ENCODE results near the gene ALPP.

DNA sequence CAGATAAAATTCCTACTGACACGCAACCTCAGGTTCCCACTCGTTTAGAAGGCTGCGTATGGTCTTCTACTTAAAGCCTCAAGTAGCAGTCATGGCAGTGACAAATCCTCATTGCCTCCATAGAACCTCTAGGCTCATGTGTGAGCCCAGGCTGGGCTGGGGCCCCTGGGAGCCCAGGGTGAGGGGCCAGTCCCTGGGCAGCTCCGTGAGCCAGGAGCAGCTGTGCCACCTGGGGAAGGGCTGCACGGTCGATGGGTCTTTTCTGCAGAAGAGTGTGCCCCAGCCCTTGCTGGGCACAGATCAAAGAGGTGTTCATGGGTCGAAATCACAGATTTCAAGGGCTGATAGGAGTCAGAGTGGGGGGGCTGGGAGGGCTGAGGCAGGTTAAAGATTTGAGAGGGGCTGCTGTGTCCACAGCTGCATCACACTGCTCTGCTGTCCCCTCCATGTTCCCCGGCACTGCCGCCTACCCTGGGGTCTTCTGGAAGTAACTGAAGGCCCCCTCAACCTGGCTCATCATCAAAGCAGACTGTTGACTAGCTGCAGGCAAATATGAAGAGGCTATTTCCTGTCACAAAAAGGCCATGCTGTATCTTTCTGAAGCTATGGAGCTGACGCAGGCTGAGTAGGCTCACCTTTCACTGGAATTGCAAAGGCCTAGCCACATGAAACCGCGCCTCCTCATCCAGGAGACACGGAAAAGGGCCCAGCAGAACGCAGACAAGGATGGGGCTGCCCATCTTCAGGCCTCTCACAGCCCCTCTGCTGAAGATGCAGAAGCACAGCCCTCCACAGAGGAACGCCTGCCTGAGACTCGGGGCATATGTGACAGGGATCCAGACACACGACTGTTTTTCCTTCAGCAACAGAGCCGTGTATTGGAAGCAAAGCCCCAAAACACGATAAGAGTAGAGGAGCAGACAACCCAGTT, 35.7 kb upstream of the ALPP start:
- TF ChIP-seq, protein P1, sequence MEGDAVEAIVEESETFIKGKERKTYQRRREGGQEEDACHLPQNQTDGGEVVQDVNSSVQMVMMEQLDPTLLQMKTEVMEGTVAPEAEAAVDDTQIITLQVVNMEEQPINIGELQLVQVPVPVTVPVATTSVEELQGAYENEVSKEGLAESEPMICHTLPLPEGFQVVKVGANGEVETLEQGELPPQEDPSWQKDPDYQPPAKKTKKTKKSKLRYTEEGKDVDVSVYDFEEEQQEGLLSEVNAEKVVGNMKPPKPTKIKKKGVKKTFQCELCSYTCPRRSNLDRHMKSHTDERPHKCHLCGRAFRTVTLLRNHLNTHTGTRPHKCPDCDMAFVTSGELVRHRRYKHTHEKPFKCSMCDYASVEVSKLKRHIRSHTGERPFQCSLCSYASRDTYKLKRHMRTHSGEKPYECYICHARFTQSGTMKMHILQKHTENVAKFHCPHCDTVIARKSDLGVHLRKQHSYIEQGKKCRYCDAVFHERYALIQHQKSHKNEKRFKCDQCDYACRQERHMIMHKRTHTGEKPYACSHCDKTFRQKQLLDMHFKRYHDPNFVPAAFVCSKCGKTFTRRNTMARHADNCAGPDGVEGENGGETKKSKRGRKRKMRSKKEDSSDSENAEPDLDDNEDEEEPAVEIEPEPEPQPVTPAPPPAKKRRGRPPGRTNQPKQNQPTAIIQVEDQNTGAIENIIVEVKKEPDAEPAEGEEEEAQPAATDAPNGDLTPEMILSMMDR (conservative IDR thresholded peaks at IDR 0.05; ENCODE audit: low read depth, low read length) = no peak
- TF ChIP-seq EZH2 (IDR thresholded peaks at IDR 0.05; ENCODE audit: low read length, unreplicated experiment) = no peak
- no peak for TF ChIP-seq EZH2phosphoT487 (IDR thresholded peaks at IDR 0.05; ENCODE audit: borderline replicate concordance, low read length)

Data from PC-3 (cell line).